HG03442 (cell line): ENCODE data around the gene UCN.
"Not testable (repeated sequence)": the region's sequence is repeated elsewhere in the genome, so short reads cannot be mapped to it uniquely, and the experiment has no call there.

Experiments
- ATAC-seq: cut with Tn5 transposase; IDR thresholded peaks from one replicate; pipeline ENCODE4 v1.9.1; 2021; ENCODE audit warnings: mild to moderate bottlenecking, moderate library complexity; ENCODE audit not compliant: unreplicated experiment

Gene UCN

GRCh38 chr2:27285481-27285880, 22.8 kb downstream of the UCN start:
- no peak for ATAC-seq

GRCh38 chr2:27284996-27285395, 23.2 kb downstream of the UCN start:
- no peak for ATAC-seq

- ATAC-seq, result no peak
Measured at GRCh38 chr2:27282892-27283291, 25.4 kb downstream of the UCN start.

GRCh38 chr2:27281855-27282559, 26.2 kb downstream of the UCN start, which contains the start of gene TRIM54:
Gene TRIM54, plus strand, starts transcription at chr2:27282429. Its CDS starts 303 bp downstream, at chr2:27282732.
- ATAC-seq, result no peak

GRCh38 chr2:27281442-27281841, 26.8 kb downstream of the UCN start:
- ATAC-seq, result no peak

GRCh38 chr2:27280826-27281225, 27.4 kb downstream of the UCN start:
- ATAC-seq, result no peak

GRCh38 chr2:27278010-27278409, 30.2 kb downstream of the UCN start:
- ATAC-seq, result no peak

GRCh38 chr2:27275211-27276150, 32.8 kb downstream of the UCN start, which contains the start of gene DNAJC5G:
Gene DNAJC5G, plus strand, starts transcription at chr2:27275433. Its CDS starts 1,296 bp downstream, at chr2:27276729.
- no peak for ATAC-seq

- not testable (repeated sequence) for ATAC-seq
Measured at GRCh38 chr2:27272537-27273522, 35.4 kb downstream of the UCN start.

GRCh38 chr2:27271631-27272340, 36.5 kb downstream of the UCN start:
- no peak for ATAC-seq

GRCh38 chr2:27270670-27271069, 37.6 kb downstream of the UCN start:
- ATAC-seq, result no peak

- no peak for ATAC-seq
Measured at GRCh38 chr2:27270131-27270530, 38.1 kb downstream of the UCN start.

GRCh38 chr2:27268296-27268695, 39.9 kb downstream of the UCN start:
- not testable (repeated sequence) for ATAC-seq

- ATAC-seq, result no peak
Measured at GRCh38 chr2:27265536-27265870, 42.7 kb downstream of the UCN start.

GRCh38 chr2:27264753-27265535, 43.3 kb downstream of the UCN start:
- no peak for ATAC-seq

- ATAC-seq, result no peak
Measured at GRCh38 chr2:27264253-27264752, 43.9 kb downstream of the UCN start.

GRCh38 chr2:27263287-27264252, 44.7 kb downstream of the UCN start:
- ATAC-seq, result no peak
